MM.1S (cell line): ENCODE measurements around the gene DCLK1.

Experiments used
- DNase-seq: peaks from one replicate; pipeline ENCODE4 v3.0.0-alpha.2; 2015
- H2AFZ ChIP-seq: fragments of 300-600 bp; sonication (generic); 2 replicates; pipeline ENCODE4 v1.6.0; 2016; ENCODE audit warnings: antibody characterized with exemption, low read length
- H3F3A ChIP-seq: fragments of 300-600 bp; sonication (generic); 2 replicates; pipeline ENCODE4 v1.6.1; 2016; ENCODE audit warnings: mild to moderate bottlenecking, antibody characterized with exemption, low read length, moderate library complexity, mixed read lengths; ENCODE audit not compliant: insufficient read depth
- H3K27ac ChIP-seq: fragments of 300-600 bp; sonication (generic); 2 replicates; pipeline ENCODE4 v1.5.1; 2016; ENCODE audit warnings: mild to moderate bottlenecking, low read length
- H3K27me3 ChIP-seq: fragments of 300-600 bp; sonication (generic); replicated peaks from 2 replicates; pipeline ENCODE4 v1.6.0; 2016; ENCODE audit warnings: low read length; ENCODE audit not compliant: insufficient read depth
- H3K36me3 ChIP-seq: fragments of 300-600 bp; sonication (generic); replicated peaks from 2 replicates; pipeline ENCODE4 v1.6.1; 2016; ENCODE audit warnings: mild to moderate bottlenecking, low read length, mixed read lengths; ENCODE audit not compliant: insufficient read depth
- H3K4me1 ChIP-seq: fragments of 300-600 bp; sonication (generic); 2 replicates; pipeline ENCODE4 v1.6.1; 2016; ENCODE audit warnings: low read length, mixed read lengths
- H3K4me2 ChIP-seq: fragments of 300-600 bp; sonication (generic); 2 replicates; pipeline ENCODE4 v1.6.0; 2016; ENCODE audit warnings: low read depth, low read length
- H3K4me3 ChIP-seq: fragments of 300-600 bp; sonication (generic); 2 replicates; pipeline ENCODE4 v1.5.1; 2016; ENCODE audit warnings: low read length, mixed read lengths
- H3K79me2 ChIP-seq: fragments of 300-600 bp; sonication (generic); 2 replicates; pipeline ENCODE4 v1.6.1; 2016; ENCODE audit warnings: mixed run types, low read length, mixed read lengths
- H3K9ac ChIP-seq: fragments of 300-600 bp; sonication (generic); 2 replicates; pipeline ENCODE4 v1.6.1; 2016; ENCODE audit warnings: low read length, mixed read lengths
- H3K9me2 ChIP-seq: fragments of 300-600 bp; sonication (generic); replicated peaks from 2 replicates; pipeline ENCODE4 v1.6.1; 2016; ENCODE audit warnings: mild to moderate bottlenecking, low read length, mixed read lengths; ENCODE audit not compliant: insufficient read depth
- H3K9me3 ChIP-seq: fragments of 300-600 bp; sonication (generic); replicated peaks from 2 replicates; pipeline ENCODE4 v1.6.1; 2016; ENCODE audit warnings: mild to moderate bottlenecking, low read length, mixed read lengths; ENCODE audit not compliant: insufficient read depth
- H4K20me1 ChIP-seq: fragments of 300-600 bp; sonication (generic); 2 replicates; pipeline ENCODE4 v1.6.1; 2016; ENCODE audit warnings: mild to moderate bottlenecking, low read length, moderate library complexity, mixed read lengths; ENCODE audit not compliant: insufficient read depth
- CTCF ChIP-seq: fragments of 300-600 bp; sonication (generic); IDR thresholded peaks from 2 replicates; pipeline ENCODE4 v1.5.1; 2016; ENCODE audit warnings: antibody characterized with exemption, low read length, mixed read lengths
- EZH2 ChIP-seq: fragments of 300-600 bp; sonication (generic); optimal IDR thresholded peaks from 2 replicates; pipeline ENCODE3; 2017; ENCODE audit warnings: low read depth, mild to moderate bottlenecking, antibody characterized with exemption, low read length, mixed read lengths
- EZH2phosphoT487 ChIP-seq: fragments of 300-600 bp; sonication (generic); IDR thresholded peaks from 2 replicates; pipeline ENCODE4 v1.6.1; 2018; ENCODE audit warnings: antibody characterized with exemption, low read length

DCLK1 gene

GRCh38 chr13:35769812-35770211 is 361.4 kb downstream of the DCLK1 start:
- Histone ChIP-seq H2AFZ (no peak overlapping the region), H3K9ac (no peak overlapping the region), H3K4me1 (no peaks in the 10 kb centered on the region), H3K27me3 (no peaks in the 10 kb centered on the region), H3K79me2 (no peaks in the 10 kb centered on the region), H3K4me3 (no peak overlapping the region), H3F3A (no peaks in the 10 kb centered on the region), H4K20me1 (no peaks in the 10 kb centered on the region), H3K9me3 (no peaks in the 10 kb centered on the region), H3K4me2 (no peak overlapping the region), H3K27ac (no peak overlapping the region), H3K36me3 (no peaks in the 10 kb centered on the region), H3K9me2 (no peaks in the 10 kb centered on the region)
- TF ChIP-seq CTCF (no peak), EZH2phosphoT487 (no peak), EZH2 (no peak)
- DNase-seq: no peak

- Histone ChIP-seq H3K79me2 (no peaks in the 10 kb centered on the region), H2AFZ (no peak overlapping the region), H3K9me3 (no peaks in the 10 kb centered on the region), H3K9me2 (no peaks in the 10 kb centered on the region), H3K27ac (no peak overlapping the region), H3K36me3 (no peaks in the 10 kb centered on the region), H4K20me1 (no peaks in the 10 kb centered on the region), H3K4me3 (no peak overlapping the region), H3K9ac (no peak overlapping the region), H3K27me3 (no peaks in the 10 kb centered on the region), H3K4me2 (no peak overlapping the region), H3F3A (no peaks in the 10 kb centered on the region), H3K4me1 (no peaks in the 10 kb centered on the region)
- TF ChIP-seq CTCF: no peak
- no peak for TF ChIP-seq EZH2
- TF ChIP-seq EZH2phosphoT487: no peak
- no peak for DNase-seq
These were observed 362.6 kb downstream of the DCLK1 start for GRCh38 chr13:35768551-35768950.

- TF ChIP-seq CTCF (no peak), EZH2 (no peak), EZH2phosphoT487 (no peak)
- Histone ChIP-seq H3K4me1 (no peaks in the 10 kb centered on the region), H3K27ac (no peak overlapping the region), H4K20me1 (no peaks in the 10 kb centered on the region), H2AFZ (no peak overlapping the region), H3K9me3 (no peaks in the 10 kb centered on the region), H3K79me2 (no peaks in the 10 kb centered on the region), H3K27me3 (no peaks in the 10 kb centered on the region), H3F3A (no peaks in the 10 kb centered on the region), H3K9me2 (no peaks in the 10 kb centered on the region), H3K4me2 (no peak overlapping the region), H3K9ac (no peak overlapping the region), H3K36me3 (no peaks in the 10 kb centered on the region), H3K4me3 (no peak overlapping the region)
- no peak for DNase-seq
These were observed 363.1 kb downstream of the DCLK1 start for GRCh38 chr13:35768073-35768472.
